ENCODE data around the gene PIK3R6. TPM values are rescaled to one million over a fixed set of nuclear protein-coding genes. Genes with fewer than 3 reads are reported as not detected.
"Not testable (repeated sequence)": the region's sequence is repeated elsewhere in the genome, so short reads cannot be mapped to it uniquely, and the experiment has no call there.

Gene PIK3R6
- total RNA-seq, 1 donor from 2014 or later: not detected

GRCh38 chr17:8829036-8829941 is 38.2 kb downstream of the PIK3R6 start:
- no peak for DNase-seq (ENCODE audit: low read depth in 2 of 2)

- DNase-seq (ENCODE audit: low read depth in 2 of 2): no peak
These were observed 39.0 kb downstream of the PIK3R6 start for GRCh38 chr17:8828517-8828875.

GRCh38 chr17:8826808-8827435 is 40.6 kb downstream of the PIK3R6 start:
- no peak for DNase-seq (ENCODE audit: low read depth in 2 of 2)

GRCh38 chr17:8825802-8826201 is 41.7 kb downstream of the PIK3R6 start:
- DNase-seq (ENCODE audit: low read depth in 2 of 2): no peak

- DNase-seq (ENCODE audit: low read depth in 2 of 2): no peak
These were observed 44.2 kb downstream of the PIK3R6 start for GRCh38 chr17:8823279-8823678.

GRCh38 chr17:8822401-8823035 is 45.0 kb downstream of the PIK3R6 start:
- DNase-seq (ENCODE audit: low read depth in 2 of 2): no peak

- no peak for DNase-seq (ENCODE audit: low read depth in 2 of 2)
These were observed 45.9 kb downstream of the PIK3R6 start for GRCh38 chr17:8821446-8822105.

- no peak for DNase-seq (ENCODE audit: low read depth in 2 of 2)
These were observed 47.0 kb downstream of the PIK3R6 start for GRCh38 chr17:8820311-8821010.

- DNase-seq (ENCODE audit: low read depth in 2 of 2): no peak
These were observed 48.7 kb downstream of the PIK3R6 start for GRCh38 chr17:8818654-8819330.

- no peak for DNase-seq (ENCODE audit: low read depth in 2 of 2)
These were observed 49.4 kb downstream of the PIK3R6 start for GRCh38 chr17:8818047-8818446.

GRCh38 chr17:8806926-8807550 is 60.4 kb downstream of the PIK3R6 start:
- DNase-seq (ENCODE audit: low read depth in 2 of 2): no peak

- no peak for DNase-seq (ENCODE audit: low read depth in 2 of 2)
These were observed 61.1 kb downstream of the PIK3R6 start for GRCh38 chr17:8806253-8806925.

- DNase-seq (ENCODE audit: low read depth in 2 of 2): not testable (repeated sequence)
These were observed 62.1 kb downstream of the PIK3R6 start for GRCh38 chr17:8805396-8805795.

GRCh38 chr17:8803531-8804420 is 63.7 kb downstream of the PIK3R6 start:
- DNase-seq (ENCODE audit: low read depth in 2 of 2): no peak

GRCh38 chr17:8801135-8801840 is 66.2 kb downstream of the PIK3R6 start:
- no peak for DNase-seq (ENCODE audit: low read depth in 2 of 2)

- no peak for DNase-seq (ENCODE audit: low read depth in 2 of 2)
These were observed 66.8 kb downstream of the PIK3R6 start for GRCh38 chr17:8800656-8801055.

- DNase-seq (ENCODE audit: low read depth in 2 of 2): no peak
These were observed 67.8 kb downstream of the PIK3R6 start for GRCh38 chr17:8799570-8800212.

All from lung microvascular endothelial cell (primary cell).